GM19035 (cell line): ENCODE measurements around the gene VAMP8.
A peak's percentile ranks its signal among the peaks of the same experiment; 100 is the strongest.
"Not testable (repeated sequence)": the region's sequence is repeated elsewhere in the genome, so short reads cannot be mapped to it uniquely, and the experiment has no call there.

ENCODE experiments used
- ATAC-seq: cut with Tn5 transposase; IDR thresholded peaks from one replicate; pipeline ENCODE4 v1.9.1; 2021; ENCODE audit not compliant: unreplicated experiment

The VAMP8 gene

GRCh38 chr2:85577386-85578242 lies at the start of gene VAMP8:
Gene VAMP8, plus strand, starts transcription at chr2:85577586. Its CDS starts 61 bp downstream, at chr2:85577647.
- peak; percentile 77 for ATAC-seq

GRCh38 chr2:85527787-85528186 lies 49.6 kb upstream of the VAMP8 start:
- ATAC-seq: no peak

- no peak for ATAC-seq
Measured at GRCh38 chr2:85528355-85528754, 49.0 kb upstream of the VAMP8 start.

- no peak for ATAC-seq
Measured at GRCh38 chr2:85529809-85530208, 47.6 kb upstream of the VAMP8 start.

GRCh38 chr2:85531589-85531988 lies 45.8 kb upstream of the VAMP8 start:
- no peak for ATAC-seq

- ATAC-seq: no peak
Measured at GRCh38 chr2:85534099-85534498, 43.3 kb upstream of the VAMP8 start.

GRCh38 chr2:85534881-85535280 lies 42.5 kb upstream of the VAMP8 start:
- no peak for ATAC-seq

GRCh38 chr2:85536479-85536878 lies 40.9 kb upstream of the VAMP8 start:
- no peak for ATAC-seq

GRCh38 chr2:85537600-85538506 lies 39.5 kb upstream of the VAMP8 start:
- ATAC-seq: no peak

- peak; percentile 72 for ATAC-seq
Measured at GRCh38 chr2:85538507-85539360, 38.7 kb upstream of the VAMP8 start, which contains the start of gene MAT2A. Gene MAT2A, plus strand, starts transcription at chr2:85539168. Its CDS starts 120 bp downstream, at chr2:85539288.

GRCh38 chr2:85539361-85540132 lies 37.8 kb upstream of the VAMP8 start:
- ATAC-seq: peak; percentile 33

- no peak for ATAC-seq
Measured at GRCh38 chr2:85540133-85540648, 37.2 kb upstream of the VAMP8 start.

GRCh38 chr2:85541262-85541661 lies 36.1 kb upstream of the VAMP8 start:
- ATAC-seq: no peak

- ATAC-seq: no peak
Measured at GRCh38 chr2:85541753-85542457, 35.5 kb upstream of the VAMP8 start.

- no peak for ATAC-seq
Measured at GRCh38 chr2:85542777-85543176, 34.6 kb upstream of the VAMP8 start.

- not testable (repeated sequence) for ATAC-seq
Measured at GRCh38 chr2:85544254-85544691, 33.1 kb upstream of the VAMP8 start.

- ATAC-seq: not testable (repeated sequence)
Measured at GRCh38 chr2:85544915-85545779, 32.2 kb upstream of the VAMP8 start.

- no peak for ATAC-seq
Measured at GRCh38 chr2:85545780-85546240, 31.6 kb upstream of the VAMP8 start.
